Thoracic aorta (tissue), 2 donors: Measurements from ENCODE around the gene SYNE1. TPM values are rescaled to one million over a fixed set of nuclear protein-coding genes. Genes with fewer than 3 reads are reported as not detected.

Experiments used
- ATAC-seq: fragments of 150-250 bp; one replicate; pipeline ENCODE4 v1.8.0; 2017; ENCODE audit warnings: low read depth; ENCODE audit not compliant: insufficient number of reproducible peaks, low FRiP score
- DNase-seq: peaks from one replicate; pipeline ENCODE4 v3.0.0-alpha.2; 2020; ENCODE audit warnings: low spot score
- H3K27ac ChIP-seq, 2 donors: fragments of 200-600 bp; sonication (generic); 1 replicate in 1 of 2; 2 replicates in 1 of 2; pipeline ENCODE4 v1.5.1; 2016; ENCODE audit warnings: mild to moderate bottlenecking in 2 of 2, moderate library complexity in 2 of 2
- H3K27me3 ChIP-seq: fragments of 200-600 bp; sonication (generic); replicated peaks from 2 replicates; pipeline ENCODE4 v1.6.0; 2016; ENCODE audit warnings: mild to moderate bottlenecking; ENCODE audit not compliant: insufficient read depth
- H3K36me3 ChIP-seq: fragments of 200-600 bp; sonication (generic); one replicate; pipeline ENCODE4 v1.5.1; 2016
- H3K4me1 ChIP-seq, 2 donors: fragments of 200-600 bp; sonication (generic); 1 replicate in 1 of 2; 2 replicates in 1 of 2; pipeline versions ENCODE4 v1.5.1 to v1.6.0; 2016; ENCODE audit warnings: low read depth in 2 of 2, mild to moderate bottlenecking in 1 of 2; ENCODE audit not compliant: control insufficient read depth in 1 of 2
- H3K4me3 ChIP-seq: fragments of 200-600 bp; sonication (generic); 2 replicates; pipeline ENCODE4 v1.5.1; 2016; ENCODE audit warnings: mild to moderate bottlenecking
- H3K9me3 ChIP-seq: fragments of 200-600 bp; sonication (generic); 2 replicates; pipeline ENCODE4 v1.5.1; 2016
- CTCF ChIP-seq: fragments of 200-600 bp; sonication (generic); IDR thresholded peaks from one replicate; pipeline ENCODE4 v1.5.1; 2019; ENCODE audit warnings: antibody characterized with exemption
- total RNA-seq, 2 donors: library from RNA; depleted of rRNA; stranded (reverse); fragments of >200 nt; gene quantifications; one replicate each; pipeline versions ENCODE4 v1.1.0 to v1.2.3, GENCODE V29; 2016

Gene SYNE1
- total RNA-seq, 2 donors from 2014 or later: 462 to 552 TPM

- TF ChIP-seq CTCF: no peak
- no peak for DNase-seq
- peaks cover 8% of the 10 kb centered on the region for H3K9me3 ChIP-seq
- H3K4me1 ChIP-seq: peaks cover 0 to 10% of the 10 kb centered on the region in 2 donors
- no peaks in the 10 kb centered on the region for H3K36me3 ChIP-seq
- no peaks in the 10 kb centered on the region for H3K27me3 ChIP-seq
- H3K4me3 ChIP-seq: no peak overlapping the region
- ATAC-seq: no peak
- no peak overlapping the region for H3K27ac ChIP-seq
Measured at GRCh38 chr6:152071843-152072242, 565.3 kb downstream of the SYNE1 start.

Other genes with a start within 250 kb of the SYNE1 start
- 10 to 100 TPM in 1 of 2 donors, 1 to 10 TPM in 1; 7.2 to 14.7 TPM for gene MYCT1, start 60.5 kb upstream of the SYNE1 start, total RNA-seq
- gene VIP, start 113.4 kb upstream of the SYNE1 start, total RNA-seq: under 1 TPM in 1 of 2 donors, not detected in 1; 0.63 TPM